WERI-Rb-1 (cell line): ENCODE measurements around the gene RARB.

Experiments
- DNase-seq: peaks from one replicate; pipeline ENCODE4 v3.0.0-alpha.2; 2020
- H3K27ac ChIP-seq: fragments of 250-450 bp; sonication (Bioruptor Pico); 2 replicates; pipeline ENCODE4 v1.5.1; 2020; ENCODE audit warnings: mild to moderate bottlenecking, moderate library complexity
- H3K27me3 ChIP-seq: fragments of 250-450 bp; sonication (Bioruptor Pico); 2 replicates; pipeline ENCODE4 v1.5.1; 2021; ENCODE audit warnings: mild to moderate bottlenecking, low read depth, moderate library complexity; ENCODE audit not compliant: insufficient read depth, severe bottlenecking
- H3K36me3 ChIP-seq: fragments of 250-450 bp; sonication (Bioruptor Pico); 2 replicates; pipeline ENCODE4 v1.5.1; 2020; ENCODE audit warnings: mild to moderate bottlenecking, moderate library complexity
- H3K4me3 ChIP-seq: 2 replicates; pipeline ENCODE4 v1.5.1; 2011; ENCODE audit warnings: low read depth, mild to moderate bottlenecking, control low read depth, low read length
- H3K9me3 ChIP-seq: fragments of 250-450 bp; sonication (Bioruptor Pico); 2 replicates; pipeline ENCODE4 v1.5.1; 2021; ENCODE audit warnings: mild to moderate bottlenecking, moderate library complexity; ENCODE audit not compliant: severe bottlenecking
- TF ChIP-seq, protein P1 (sequence below): IDR thresholded peaks from 2 replicates; pipeline ENCODE4 v1.5.1; 2011; ENCODE audit warnings: low read depth, mild to moderate bottlenecking, control low read depth, inconsistent platforms, low read length

The RARB gene

GRCh38 chr3:25507811-25508210 is 79.7 kb downstream of the RARB start:
- no peak for DNase-seq
- Histone ChIP-seq H3K4me3 (no peak overlapping the region), H3K27ac (no peak overlapping the region), H3K27me3 (no peaks in the 10 kb centered on the region), H3K36me3 (no peaks in the 10 kb centered on the region), H3K9me3 (no peaks in the 10 kb centered on the region)
- TF ChIP-seq, protein P1, sequence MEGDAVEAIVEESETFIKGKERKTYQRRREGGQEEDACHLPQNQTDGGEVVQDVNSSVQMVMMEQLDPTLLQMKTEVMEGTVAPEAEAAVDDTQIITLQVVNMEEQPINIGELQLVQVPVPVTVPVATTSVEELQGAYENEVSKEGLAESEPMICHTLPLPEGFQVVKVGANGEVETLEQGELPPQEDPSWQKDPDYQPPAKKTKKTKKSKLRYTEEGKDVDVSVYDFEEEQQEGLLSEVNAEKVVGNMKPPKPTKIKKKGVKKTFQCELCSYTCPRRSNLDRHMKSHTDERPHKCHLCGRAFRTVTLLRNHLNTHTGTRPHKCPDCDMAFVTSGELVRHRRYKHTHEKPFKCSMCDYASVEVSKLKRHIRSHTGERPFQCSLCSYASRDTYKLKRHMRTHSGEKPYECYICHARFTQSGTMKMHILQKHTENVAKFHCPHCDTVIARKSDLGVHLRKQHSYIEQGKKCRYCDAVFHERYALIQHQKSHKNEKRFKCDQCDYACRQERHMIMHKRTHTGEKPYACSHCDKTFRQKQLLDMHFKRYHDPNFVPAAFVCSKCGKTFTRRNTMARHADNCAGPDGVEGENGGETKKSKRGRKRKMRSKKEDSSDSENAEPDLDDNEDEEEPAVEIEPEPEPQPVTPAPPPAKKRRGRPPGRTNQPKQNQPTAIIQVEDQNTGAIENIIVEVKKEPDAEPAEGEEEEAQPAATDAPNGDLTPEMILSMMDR, result no peak

- Histone ChIP-seq H3K36me3 (no peaks in the 10 kb centered on the region), H3K9me3 (no peaks in the 10 kb centered on the region), H3K4me3 (no peak overlapping the region), H3K27me3 (no peaks in the 10 kb centered on the region), H3K27ac (no peak overlapping the region)
- DNase-seq, result no peak
- TF ChIP-seq, protein P1, result no peak
Observed at GRCh38 chr3:25508433-25508832, 80.4 kb downstream of the RARB start.

- H3K36me3 ChIP-seq, result no peaks in the 10 kb centered on the region
- no peaks in the 10 kb centered on the region for H3K27me3 ChIP-seq
- H3K27ac ChIP-seq, result no peak overlapping the region
- no peaks in the 10 kb centered on the region for H3K9me3 ChIP-seq
- TF ChIP-seq, protein P1, result no peak
- H3K4me3 ChIP-seq, result no peak overlapping the region
- DNase-seq, result no peak
Observed at GRCh38 chr3:25508901-25509300, 80.8 kb downstream of the RARB start.

GRCh38 chr3:25510797-25511196 is 82.7 kb downstream of the RARB start:
- H3K4me3 ChIP-seq, result no peak overlapping the region
- no peak overlapping the region for H3K27ac ChIP-seq
- DNase-seq, result no peak
- H3K36me3 ChIP-seq, result no peaks in the 10 kb centered on the region
- H3K9me3 ChIP-seq, result no peaks in the 10 kb centered on the region
- H3K27me3 ChIP-seq, result no peaks in the 10 kb centered on the region
- TF ChIP-seq, protein P1, result no peak

GRCh38 chr3:25511972-25512721 is 84.1 kb downstream of the RARB start:
- Histone ChIP-seq H3K27ac (no peak overlapping the region), H3K9me3 (no peaks in the 10 kb centered on the region), H3K27me3 (no peaks in the 10 kb centered on the region), H3K36me3 (no peaks in the 10 kb centered on the region), H3K4me3 (no peak overlapping the region)
- TF ChIP-seq, protein P1, result no peak
- no peak for DNase-seq
